SU-DHL-6 (cell line): ENCODE results near the gene SOX6.
"Not testable (repeated sequence)": the region's sequence is repeated elsewhere in the genome, so short reads cannot be mapped to it uniquely, and the experiment has no call there.

Source experiments
- H2AFZ ChIP-seq: fragments of 200-600 bp; sonication (generic); 2 replicates; pipeline ENCODE4 v1.6.1; 2014; ENCODE audit warnings: low read depth, mild to moderate bottlenecking, moderate library complexity, mixed read lengths, antibody characterized with exemption, low read length; ENCODE audit not compliant: severe bottlenecking
- H3F3A ChIP-seq: fragments of 200-600 bp; shearing (Covaris generic); 2 replicates; pipeline ENCODE4 v1.6.0; 2016; ENCODE audit warnings: antibody characterized with exemption, mild to moderate bottlenecking; ENCODE audit not compliant: insufficient read depth
- H3K27ac ChIP-seq: fragments of 200-600 bp; sonication (generic); 2 replicates; pipeline ENCODE4 v1.5.1; 2016; ENCODE audit warnings: low read depth, mild to moderate bottlenecking, low read length, moderate library complexity, mixed read lengths
- H3K27me3 ChIP-seq: fragments of 200-600 bp; sonication (generic), shearing (Covaris generic); 2 replicates; pipeline ENCODE4 v1.6.0; 2014; ENCODE audit warnings: mild to moderate bottlenecking, low read length
- H3K36me3 ChIP-seq: fragments of 200-600 bp; sonication (generic); 2 replicates; pipeline ENCODE4 v1.6.1; 2014; ENCODE audit warnings: mild to moderate bottlenecking, low read length, mixed read lengths
- H3K4me2 ChIP-seq: fragments of 300-600, 200-600 bp; shearing (Covaris generic), sonication (generic); 2 replicates; pipeline ENCODE4 v1.6.0; 2014; ENCODE audit warnings: low read length, low read depth, mild to moderate bottlenecking; ENCODE audit not compliant: poor library complexity, severe bottlenecking
- H3K4me3 ChIP-seq: fragments of 200-600 bp; sonication (generic); 2 replicates; pipeline ENCODE4 v1.5.1; 2014; ENCODE audit warnings: antibody characterized with exemption, low read length, mild to moderate bottlenecking, mixed read lengths; ENCODE audit not compliant: insufficient read depth, poor library complexity, severe bottlenecking
- H3K79me2 ChIP-seq: fragments of 200-600 bp; sonication (generic); 2 replicates; pipeline ENCODE4 v1.6.1; 2014; ENCODE audit warnings: mild to moderate bottlenecking, low read length, moderate library complexity; ENCODE audit not compliant: insufficient read depth
- H3K9ac ChIP-seq: fragments of 200-600 bp; sonication (generic); 2 replicates; pipeline ENCODE4 v1.7.0; 2014; ENCODE audit warnings: mild to moderate bottlenecking, low read length
- H3K9me2 ChIP-seq: fragments of 200-600 bp; sonication (generic); replicated peaks from 2 replicates; pipeline ENCODE4 v1.6.1; 2014; ENCODE audit warnings: low read length; ENCODE audit not compliant: insufficient read depth
- H3K9me3 ChIP-seq: fragments of 200-600 bp; sonication (generic); 2 replicates; pipeline ENCODE4 v1.6.1; 2014; ENCODE audit warnings: low read length, mixed read lengths; ENCODE audit not compliant: insufficient read depth
- H4K20me1 ChIP-seq: fragments of 200-600 bp; sonication (generic); 2 replicates; pipeline ENCODE4 v1.6.1; 2014; ENCODE audit warnings: low read depth, mild to moderate bottlenecking, antibody characterized with exemption, low read length, moderate library complexity, mixed read lengths
- CTCF ChIP-seq: fragments of 200-600 bp; sonication (generic); IDR thresholded peaks from one replicate; pipeline ENCODE4 v1.5.1; 2017; ENCODE audit warnings: antibody characterized with exemption, mild to moderate bottlenecking, low read length, moderate library complexity; ENCODE audit not compliant: insufficient read depth, poor library complexity, severe bottlenecking
- EZH2phosphoT487 ChIP-seq: fragments of 200-600 bp; sonication (generic), shearing (Covaris generic); conservative IDR thresholded peaks from 2 replicates; pipeline ENCODE4 v1.6.1; 2018; ENCODE audit warnings: mild to moderate bottlenecking, antibody characterized with exemption, low read length, moderate library complexity, mixed read lengths

SOX6 gene

GRCh38 chr11:16031210-16031609 lies 325.1 kb downstream of the SOX6 start:
- Histone ChIP-seq H3K9me2 (no peaks in the 10 kb centered on the region), H3K4me2 (no peak overlapping the region), H3K9me3 (no peaks in the 10 kb centered on the region), H3K36me3 (no peaks in the 10 kb centered on the region), H3K27ac (no peak overlapping the region), H4K20me1 (no peaks in the 10 kb centered on the region), H3F3A (no peaks in the 10 kb centered on the region), H2AFZ (no peak overlapping the region), H3K79me2 (no peaks in the 10 kb centered on the region), H3K9ac (no peak overlapping the region), H3K27me3 (no peaks in the 10 kb centered on the region; the same call in 1 of the 2 replicates), H3K4me3 (no peak overlapping the region)
- TF ChIP-seq EZH2phosphoT487 (no peak), CTCF (no peak)

- H3K4me2 ChIP-seq, result no peak overlapping the region
- no peaks in the 10 kb centered on the region; the same call in 1 of the 2 replicates for H3K27me3 ChIP-seq
- TF ChIP-seq EZH2phosphoT487 (no peak), CTCF (no peak)
- H3K79me2 ChIP-seq, result no peaks in the 10 kb centered on the region
- H3K9me3 ChIP-seq, result no peaks in the 10 kb centered on the region
- H3K27ac ChIP-seq, result no peak overlapping the region
- H3K36me3 ChIP-seq, result no peaks in the 10 kb centered on the region
- H3K4me3 ChIP-seq, result no peak overlapping the region
- H2AFZ ChIP-seq, result no peak overlapping the region
- H3K9ac ChIP-seq, result no peak overlapping the region
- H3K9me2 ChIP-seq, result no peaks in the 10 kb centered on the region
- no peaks in the 10 kb centered on the region for H3F3A ChIP-seq
- H4K20me1 ChIP-seq, result no peaks in the 10 kb centered on the region
Measured at GRCh38 chr11:16030664-16031063, 325.7 kb downstream of the SOX6 start.

- not testable (repeated sequence) for H3K36me3 ChIP-seq, H3K9me2 ChIP-seq, H3F3A ChIP-seq, H3K4me3 ChIP-seq, H3K27ac ChIP-seq, H3K9ac ChIP-seq, H4K20me1 ChIP-seq, H3K9me3 ChIP-seq, H3K27me3 ChIP-seq, H3K79me2 ChIP-seq, H2AFZ ChIP-seq, H3K4me2 ChIP-seq
Measured at GRCh38 chr11:16029151-16029550, 327.2 kb downstream of the SOX6 start.

DNA sequence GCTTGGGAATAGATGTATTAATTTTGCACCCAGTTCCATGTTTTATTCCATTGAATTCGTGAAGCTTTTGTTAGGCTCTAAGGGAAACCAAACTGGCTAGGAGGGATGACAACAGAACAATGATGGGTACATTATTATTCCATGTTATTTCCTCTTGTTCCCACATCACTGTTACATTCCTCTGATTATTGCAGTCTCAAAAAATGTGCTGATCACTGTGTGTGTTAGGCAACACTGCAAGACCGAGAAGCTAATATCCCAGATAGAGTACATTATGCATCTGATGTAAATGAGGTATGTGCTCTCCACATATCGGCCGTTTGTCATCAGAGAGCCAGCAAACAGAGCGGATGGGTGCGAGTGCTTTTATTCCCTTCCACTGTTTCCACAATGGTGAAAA lies 327.9 kb downstream of the SOX6 start:
- Histone ChIP-seq H3F3A (no peaks in the 10 kb centered on the region), H3K79me2 (no peaks in the 10 kb centered on the region), H3K27ac (no peak overlapping the region), H3K4me3 (no peak overlapping the region), H3K27me3 (no peaks in the 10 kb centered on the region; the same call in 1 of the 2 replicates), H3K36me3 (no peaks in the 10 kb centered on the region), H4K20me1 (no peaks in the 10 kb centered on the region), H2AFZ (no peak overlapping the region), H3K9ac (no peak overlapping the region), H3K4me2 (no peak overlapping the region), H3K9me2 (no peaks in the 10 kb centered on the region), H3K9me3 (no peaks in the 10 kb centered on the region)
- TF ChIP-seq EZH2phosphoT487 (no peak), CTCF (no peak)
